GM21390 (cell line): ENCODE results near the gene FAM184B.
"Not testable (repeated sequence)": the region's sequence is repeated elsewhere in the genome, so short reads cannot be mapped to it uniquely, and the experiment has no call there.

Experiments used
- ATAC-seq: cut with Tn5 transposase; IDR thresholded peaks from one replicate; pipeline ENCODE4 v1.9.1; 2021; ENCODE audit not compliant: unreplicated experiment

The FAM184B gene

DNA sequence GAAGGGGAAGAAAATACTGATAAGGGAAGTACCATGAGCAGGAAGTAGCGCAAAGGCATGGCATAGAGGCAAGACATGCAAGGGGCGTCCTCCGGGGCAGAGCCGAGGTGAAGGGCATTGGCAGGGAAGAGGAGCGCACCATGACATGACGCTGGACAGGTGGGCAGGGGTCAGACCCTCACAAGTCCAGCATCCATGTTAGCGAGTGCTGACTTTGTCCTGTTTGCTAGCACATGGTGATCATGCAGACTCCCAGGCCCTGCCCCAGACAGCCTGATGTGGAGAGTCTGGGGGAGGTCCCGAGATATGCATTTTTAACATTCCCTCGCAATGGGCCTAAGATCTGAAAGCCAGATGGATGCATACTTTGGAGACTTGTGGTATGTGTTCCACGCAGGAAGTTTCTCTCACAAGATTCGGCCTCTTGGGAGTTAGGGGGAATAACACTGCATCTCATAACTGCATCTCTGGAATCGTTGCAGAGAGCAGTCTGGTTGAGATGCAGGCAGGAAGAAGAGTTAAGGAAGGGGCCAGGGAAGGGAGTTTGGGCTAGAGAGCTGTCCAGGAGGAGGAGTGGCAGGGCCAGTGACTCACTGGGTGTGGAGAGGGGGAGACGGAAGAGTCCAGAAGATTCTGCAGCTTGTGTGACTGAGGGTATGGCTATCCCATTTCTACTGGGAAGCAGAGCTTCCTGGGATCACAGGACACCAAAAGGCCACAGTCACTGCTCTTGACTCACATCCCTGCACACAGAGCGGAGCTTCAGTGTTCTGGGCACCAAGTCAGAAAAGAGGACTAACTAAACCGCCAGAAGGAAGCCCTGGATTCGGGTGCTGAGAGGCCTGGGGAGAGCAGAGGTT, 59.7 kb downstream of the FAM184B start:
- no peak for ATAC-seq

DNA sequence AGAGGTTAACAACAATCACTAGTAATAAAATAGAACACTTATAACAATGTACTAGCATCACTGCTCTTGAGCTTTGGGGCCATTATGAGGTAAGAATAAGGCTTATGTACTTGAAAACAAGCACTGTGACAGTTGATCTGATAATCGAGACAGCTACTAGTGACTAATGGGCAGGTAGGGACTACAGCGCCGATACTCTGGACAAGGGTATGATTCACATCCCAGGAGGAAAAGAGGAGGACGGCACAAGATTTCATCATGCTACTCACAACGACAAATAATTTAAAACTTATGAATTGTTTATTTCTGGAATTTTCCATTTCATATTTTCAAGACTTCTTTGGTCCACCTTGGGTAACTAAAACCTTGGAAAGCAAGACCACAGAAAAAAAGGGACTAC, 62.3 kb downstream of the FAM184B start:
- ATAC-seq: no peak

DNA sequence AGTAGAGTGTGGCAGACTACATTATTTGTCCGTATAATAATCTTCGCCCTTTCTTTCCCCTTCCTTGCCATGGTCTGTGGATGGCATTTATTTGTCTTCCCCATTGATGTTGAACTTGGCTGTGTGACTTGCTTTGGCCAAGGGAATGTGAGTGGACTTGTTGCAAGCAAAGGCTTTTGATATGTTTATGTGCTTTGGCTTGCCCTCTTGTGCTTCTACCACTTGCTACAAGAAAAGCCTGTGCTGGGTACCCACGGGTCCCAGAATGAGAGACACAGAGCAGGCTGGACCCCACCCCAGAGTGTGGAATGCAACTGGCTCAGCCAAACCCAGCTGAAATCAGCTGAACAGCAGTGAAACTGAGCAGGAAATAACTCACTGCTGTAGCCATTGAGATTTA, 63.0 kb downstream of the FAM184B start:
- ATAC-seq: no peak

DNA sequence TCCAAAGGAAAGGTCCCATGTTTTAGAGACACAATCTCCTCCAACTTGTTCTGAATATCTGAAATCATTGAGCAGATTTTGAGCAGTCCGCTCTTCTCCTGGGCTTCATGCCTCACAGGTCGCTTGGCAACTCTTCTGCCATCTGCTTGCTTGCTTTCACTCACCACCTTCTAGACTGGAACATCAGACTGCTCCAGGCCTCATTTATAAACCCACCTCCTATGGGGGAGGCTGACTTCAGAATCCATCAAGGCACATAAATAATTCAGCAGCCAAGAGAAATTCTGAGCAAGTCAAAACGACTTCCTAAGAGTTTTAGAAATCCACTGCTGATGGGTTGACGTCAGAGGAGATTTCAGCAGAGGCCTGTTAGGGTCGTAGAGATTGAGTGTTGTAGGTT, 64.1 kb downstream of the FAM184B start:
- no peak for ATAC-seq

DNA sequence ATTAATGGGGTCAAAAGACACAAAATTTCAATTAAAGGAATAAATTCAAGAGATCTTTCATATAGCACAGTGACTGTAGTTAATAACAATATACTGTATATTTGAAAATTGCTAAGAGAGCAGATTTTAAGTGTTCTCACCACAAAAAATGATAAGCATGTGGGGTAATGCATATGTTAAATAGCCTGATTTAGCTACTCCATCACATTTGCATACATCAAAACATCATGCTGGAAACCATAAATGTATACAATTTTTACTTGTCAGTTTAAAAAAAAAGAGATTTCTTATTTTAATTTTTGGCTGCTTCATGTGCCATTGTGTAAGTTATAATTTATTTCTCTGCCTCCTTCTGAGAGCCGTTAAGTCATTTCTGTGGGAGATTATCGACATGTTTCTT, 65.9 kb downstream of the FAM184B start:
- no peak for ATAC-seq

DNA sequence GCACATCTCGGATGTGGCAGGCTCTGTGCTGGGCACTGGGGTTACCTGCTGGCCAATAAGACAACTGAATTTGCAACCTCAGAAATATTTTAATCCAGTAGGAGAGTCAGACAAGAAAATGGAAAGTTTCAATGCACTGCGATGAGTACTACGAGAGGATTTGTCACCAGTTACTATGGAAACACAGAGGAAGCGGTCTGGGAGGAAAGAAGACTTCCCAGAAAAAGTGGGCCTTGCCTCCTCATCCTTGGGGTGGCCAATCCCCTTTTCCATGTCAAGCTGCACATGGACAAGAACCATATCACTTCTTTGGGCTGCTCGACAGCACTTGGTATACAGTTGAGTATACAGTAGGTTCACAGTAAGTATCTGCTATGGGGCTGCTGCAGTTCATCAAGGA, 67.6 kb downstream of the FAM184B start:
- ATAC-seq: no peak

DNA sequence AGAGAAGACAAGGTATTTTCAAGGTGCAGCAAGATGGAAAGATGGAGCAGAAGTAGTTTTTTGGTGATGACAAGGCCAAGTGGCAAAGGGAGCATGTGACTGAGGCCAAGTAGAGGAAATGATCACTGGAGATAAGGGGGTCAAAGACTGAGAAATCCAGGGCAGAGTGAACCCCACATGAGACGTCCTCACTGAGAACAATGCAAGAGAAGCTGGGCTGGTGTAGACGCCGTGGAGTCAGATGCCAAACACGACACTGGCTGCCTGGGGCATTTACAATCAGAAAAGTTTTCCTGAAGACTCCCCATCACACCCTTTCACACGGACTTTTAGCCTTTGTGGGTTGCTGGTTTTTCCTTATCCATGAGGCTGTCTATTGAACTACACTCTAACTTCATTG, 69.3 kb downstream of the FAM184B start:
- no peak for ATAC-seq

DNA sequence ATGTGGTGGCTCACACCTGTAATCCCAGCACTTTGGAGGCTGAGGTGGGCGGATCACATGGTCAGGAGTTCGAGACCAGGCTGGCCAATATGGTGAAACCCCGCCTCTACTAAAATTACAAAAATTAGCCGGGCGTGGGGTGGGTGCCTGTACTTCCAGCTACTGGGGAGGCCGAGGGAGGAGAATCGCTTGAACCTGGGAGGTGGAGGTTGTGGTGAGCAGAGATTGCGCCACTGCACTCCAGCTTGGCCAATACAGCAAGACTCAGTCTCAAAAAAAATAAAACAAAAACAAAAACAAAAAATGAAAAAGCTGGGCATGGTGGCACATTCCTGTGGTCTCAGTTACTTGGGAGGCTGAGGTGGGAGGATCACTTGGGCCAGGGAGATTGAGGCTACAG, 70.2 kb downstream of the FAM184B start:
- not testable (repeated sequence) for ATAC-seq

DNA sequence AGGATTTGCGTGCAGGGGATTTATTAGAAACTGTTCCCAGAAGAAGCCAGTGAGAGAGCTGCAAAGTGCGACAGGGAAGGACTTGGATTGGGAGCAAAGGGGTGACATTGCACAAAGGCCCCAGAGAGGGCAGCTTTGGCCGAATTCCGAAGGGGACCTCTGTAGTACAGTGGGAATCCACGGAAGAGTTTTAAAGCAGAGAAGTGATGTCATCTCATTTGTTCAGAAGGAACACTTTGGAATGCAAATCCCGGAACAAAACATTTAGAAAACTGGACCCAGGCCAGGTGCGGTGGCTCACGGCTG, 71.7 kb downstream of the FAM184B start:
- no peak for ATAC-seq

DNA sequence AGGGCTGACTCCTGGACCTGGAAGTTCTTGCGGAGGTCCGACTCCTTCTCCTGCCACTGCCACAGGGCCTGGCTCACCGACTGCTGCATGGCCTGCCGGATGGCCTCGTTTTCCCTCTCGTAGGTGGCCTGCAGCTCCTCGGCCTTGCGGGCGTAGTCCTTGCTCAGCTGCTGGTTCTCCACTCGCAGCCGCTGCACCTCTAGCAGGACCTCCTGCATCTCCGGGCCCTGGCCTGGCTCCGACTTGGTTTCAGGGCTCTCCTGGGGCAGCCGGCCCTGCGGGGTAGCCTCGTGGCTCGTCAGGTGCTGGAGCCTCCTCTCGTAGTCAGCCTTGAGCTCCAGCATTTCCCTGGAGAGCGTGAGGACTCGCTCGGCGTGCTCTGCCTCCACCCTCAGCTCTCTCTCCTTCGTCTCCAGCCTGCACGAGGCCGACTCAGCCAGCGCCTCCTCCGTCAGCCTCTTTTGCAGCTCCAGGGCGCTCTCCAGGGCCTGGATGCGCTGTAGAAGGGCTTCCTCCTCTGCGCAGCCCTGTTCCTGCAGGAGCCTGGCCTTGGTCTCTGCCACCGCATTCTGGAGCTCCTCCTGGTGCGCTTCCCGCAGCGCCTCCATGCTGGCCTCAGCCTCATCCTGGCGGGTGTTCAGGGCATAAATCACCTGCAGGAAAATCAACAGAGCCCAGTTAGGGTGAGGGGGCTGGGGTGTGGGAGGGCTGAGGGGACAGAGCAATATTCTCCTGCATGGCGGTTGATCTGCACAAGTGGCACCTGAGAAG, 72.2 kb downstream of the FAM184B start:
- no peak for ATAC-seq

DNA sequence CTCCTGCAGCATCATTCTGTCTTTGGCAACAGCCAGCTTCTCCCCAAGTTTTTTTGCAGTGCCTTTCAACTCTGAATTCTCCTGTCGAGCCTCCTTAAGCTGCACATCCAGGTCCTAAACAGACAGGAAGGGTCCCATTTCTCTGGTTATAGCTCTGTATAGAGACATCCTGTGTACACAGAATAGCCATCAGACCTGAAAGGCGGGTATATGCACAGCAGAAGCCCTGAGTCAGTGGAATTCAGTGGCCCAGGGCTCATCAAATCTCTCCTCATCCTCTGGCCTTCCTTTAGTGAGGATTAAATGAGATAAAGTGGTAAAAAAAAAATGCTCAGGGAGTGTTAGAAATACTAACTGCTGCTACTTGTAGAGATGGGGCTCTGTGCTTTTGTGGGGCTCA, 73.8 kb downstream of the FAM184B start:
- ATAC-seq: no peak

DNA sequence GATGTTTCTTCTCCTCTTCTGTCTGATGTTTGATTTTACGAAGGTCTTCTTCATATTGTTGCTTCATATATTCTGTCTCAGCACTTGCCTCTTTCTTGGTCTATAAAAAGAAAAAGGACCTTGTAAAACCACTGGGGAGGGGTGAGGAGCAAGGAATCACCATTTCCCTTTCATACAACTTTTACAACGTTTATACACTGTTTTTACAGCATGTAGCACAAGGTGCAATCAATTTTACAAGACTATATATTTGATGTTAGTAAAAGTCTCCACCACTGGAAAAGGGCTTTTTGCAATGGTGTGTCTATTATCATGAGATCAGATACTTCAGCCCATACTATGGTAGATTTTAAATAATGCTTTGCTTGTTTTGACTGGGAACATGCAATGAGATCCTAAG, 76.3 kb downstream of the FAM184B start:
- ATAC-seq: no peak

DNA sequence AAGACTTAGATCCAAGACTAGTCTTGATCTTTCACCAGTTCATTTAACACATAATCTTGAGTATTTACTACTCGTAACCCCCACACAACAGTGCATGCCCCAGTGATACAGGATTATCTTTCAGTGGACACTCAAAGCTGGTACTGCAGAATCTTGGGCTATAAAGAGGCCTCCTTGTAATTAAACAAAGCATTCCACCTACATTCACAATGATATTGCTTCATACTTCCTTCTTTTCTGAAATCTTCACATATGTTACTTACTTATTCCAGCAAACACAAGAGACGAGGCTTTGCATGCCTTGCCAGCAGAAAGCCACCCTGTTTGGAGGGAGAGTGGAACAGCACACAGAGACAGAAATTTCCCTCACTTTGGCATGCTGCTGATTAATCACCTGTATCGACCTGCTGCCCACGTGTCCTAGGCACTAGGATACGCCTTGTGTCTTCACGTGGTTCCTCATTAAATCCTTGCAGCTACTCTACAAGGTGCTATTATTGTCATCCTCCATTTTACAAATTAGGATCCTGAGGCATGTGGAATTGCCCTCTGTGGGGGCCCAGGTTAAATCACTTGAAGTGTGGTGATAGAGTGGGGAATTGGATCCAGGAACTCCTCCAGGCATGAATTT, 77.3 kb downstream of the FAM184B start:
- ATAC-seq: no peak

DNA sequence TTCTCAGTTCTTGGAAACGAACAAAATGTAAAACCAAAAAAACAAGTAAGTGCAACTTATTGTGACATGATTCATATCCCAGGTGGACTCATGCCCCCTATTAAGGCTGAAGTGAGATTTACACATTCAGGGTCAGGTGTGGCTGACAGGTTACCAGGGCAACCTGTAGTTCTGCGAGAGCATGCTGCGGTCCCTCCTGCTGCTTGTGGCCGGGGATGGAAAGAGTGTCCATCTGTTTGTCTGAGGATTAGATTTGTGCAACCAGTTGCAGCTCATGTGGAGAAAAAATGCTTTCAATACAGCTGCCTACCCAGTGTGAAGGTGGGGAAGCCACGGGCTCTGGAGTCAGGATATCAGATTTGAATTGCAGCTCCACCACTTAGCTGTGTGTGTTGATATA, 78.8 kb downstream of the FAM184B start:
- no peak for ATAC-seq

DNA sequence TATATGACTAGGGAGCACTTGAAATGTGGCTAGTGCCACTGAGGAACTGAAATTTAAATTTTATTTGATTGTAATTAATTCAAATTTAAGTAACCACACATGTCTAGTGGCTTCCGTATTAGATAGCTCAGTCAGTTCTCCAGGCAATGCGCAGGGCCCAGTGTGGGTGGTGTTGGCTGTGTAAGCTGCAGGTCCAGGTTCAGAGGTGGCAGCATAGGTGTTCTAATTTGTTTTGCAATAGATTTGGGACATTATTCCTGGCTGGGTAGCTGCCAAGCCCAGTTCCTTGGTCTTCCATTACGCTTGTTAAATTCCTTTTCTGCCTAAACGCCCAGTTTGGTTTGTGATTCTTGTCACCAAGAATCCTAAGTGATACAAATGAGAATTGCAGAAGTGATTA, 79.5 kb downstream of the FAM184B start:
- no peak for ATAC-seq

DNA sequence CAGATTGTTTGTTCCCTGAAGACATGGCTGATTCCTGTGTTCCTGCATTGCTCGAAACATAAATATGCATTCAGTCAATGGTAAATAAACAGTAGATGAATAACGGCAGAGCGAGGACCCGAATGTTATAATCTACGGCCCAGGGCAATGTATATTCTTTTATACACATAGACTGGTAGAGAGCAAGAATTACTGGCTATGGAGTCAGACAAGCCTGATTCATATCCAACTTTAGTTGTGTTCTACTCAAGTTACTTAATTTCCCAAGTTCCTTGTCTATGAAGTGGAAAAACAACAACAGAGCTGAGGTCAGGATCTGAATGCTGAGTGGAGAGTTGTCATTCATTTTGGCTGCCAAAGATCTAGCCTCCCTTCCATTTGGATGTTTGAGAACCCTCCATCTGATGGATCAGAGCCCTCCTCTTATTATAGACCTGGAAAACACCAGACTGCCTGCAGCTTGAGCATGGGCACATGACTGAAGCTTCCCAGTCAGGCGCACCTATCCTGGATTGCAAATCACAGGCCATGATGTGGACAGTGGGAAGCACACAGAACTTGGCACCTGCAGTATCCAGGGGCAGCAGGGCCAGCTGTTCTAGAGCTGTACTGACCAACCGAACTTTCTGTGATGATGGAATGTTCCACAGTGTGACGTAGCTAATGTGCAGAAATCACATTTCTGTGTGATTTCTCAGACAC, 80.1 kb downstream of the FAM184B start:
- no peak for ATAC-seq

DNA sequence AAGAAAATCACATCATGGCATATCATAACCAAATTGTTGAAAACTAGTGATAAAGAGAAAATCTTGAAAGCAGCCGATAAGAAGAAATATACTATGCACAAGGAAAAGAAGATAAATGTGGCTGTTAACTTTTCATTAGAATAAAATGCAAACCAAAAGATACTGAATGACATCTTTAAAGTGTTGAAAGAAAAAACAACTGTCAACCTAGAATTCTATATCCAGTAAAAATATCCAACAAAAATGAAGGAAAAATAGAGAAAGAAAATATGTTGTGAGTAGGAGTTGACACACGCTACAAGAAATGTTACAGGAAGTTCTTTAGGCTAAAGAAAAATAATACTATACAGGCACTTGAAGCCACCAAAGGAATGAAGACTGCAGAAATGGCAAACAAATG, 82.0 kb downstream of the FAM184B start:
- no peak for ATAC-seq

DNA sequence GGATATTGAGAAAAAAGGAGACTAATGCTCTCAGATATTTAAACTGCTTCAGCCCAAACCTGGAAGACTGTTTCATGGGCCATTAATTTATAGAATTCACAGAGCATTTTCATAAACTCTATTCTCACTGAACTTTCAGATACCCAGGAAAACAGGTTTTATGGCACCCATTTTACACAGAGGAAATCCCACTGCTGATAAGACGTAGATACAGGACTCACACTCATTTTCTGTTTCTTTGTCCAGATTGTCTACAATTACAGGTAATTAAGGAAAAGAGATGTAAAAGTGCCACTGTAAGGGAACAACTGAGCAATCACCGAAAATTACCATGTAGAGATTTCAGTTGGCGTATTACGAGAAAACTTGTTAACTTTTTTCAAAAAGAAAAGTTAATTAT, 83.3 kb downstream of the FAM184B start:
- ATAC-seq: no peak

DNA sequence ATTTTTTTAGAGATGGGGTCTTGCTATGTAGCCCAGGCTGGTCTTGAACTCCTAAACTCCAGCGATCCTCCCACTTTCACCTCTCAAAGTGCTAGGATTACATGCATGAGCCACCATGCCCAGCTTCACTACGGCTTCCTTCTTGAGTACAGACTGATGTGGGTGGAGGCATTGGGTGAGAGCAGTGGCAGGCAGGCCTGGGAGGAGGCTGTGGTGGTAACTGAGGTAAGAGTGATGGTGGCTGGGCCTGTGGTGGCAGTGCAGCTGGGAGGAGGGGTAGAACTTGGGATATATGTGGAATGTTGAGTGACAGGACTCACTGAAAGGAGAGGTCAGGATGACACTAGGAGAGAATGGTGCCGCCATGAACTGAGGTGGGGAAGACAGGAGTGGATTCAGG, 86.1 kb downstream of the FAM184B start:
- no peak for ATAC-seq

DNA sequence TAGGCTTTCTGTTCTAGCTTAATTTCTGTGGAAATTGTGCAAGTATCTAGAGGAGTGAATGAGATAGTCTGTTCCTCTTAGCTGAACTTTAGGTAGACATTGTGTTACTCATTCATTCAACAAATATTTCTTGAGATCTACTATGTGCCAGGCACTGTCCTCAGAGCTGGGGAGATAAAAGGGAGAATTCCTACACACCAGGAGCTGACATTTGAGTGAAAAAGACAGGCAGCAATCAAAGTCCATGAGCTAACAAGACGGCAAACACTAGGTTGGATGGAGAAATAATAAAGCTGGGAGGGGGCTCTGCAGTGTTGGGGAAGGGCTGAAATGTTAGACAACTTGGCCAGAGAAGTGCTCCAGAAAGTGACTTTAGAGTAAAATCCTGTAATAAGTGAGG, 86.9 kb downstream of the FAM184B start:
- no peak for ATAC-seq

DNA sequence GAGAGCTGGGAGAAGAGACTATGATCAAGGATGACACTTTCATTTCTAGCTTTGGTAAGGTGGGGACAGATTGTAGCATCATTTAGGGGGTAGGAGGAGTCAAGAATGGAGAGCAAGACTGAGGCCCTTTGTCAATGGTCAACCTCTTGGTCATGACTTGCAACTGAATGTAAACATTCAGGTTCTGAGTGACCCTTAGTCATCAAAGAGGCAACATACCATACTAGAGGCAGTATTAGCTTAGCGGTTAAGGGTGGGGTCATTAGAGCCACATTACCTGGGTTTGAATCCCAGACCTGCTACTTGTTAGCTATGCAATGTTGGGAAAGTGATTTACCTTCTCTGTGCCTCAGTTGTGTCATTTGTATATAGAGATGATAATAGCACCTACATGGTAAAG, 90.5 kb downstream of the FAM184B start:
- ATAC-seq: no peak

DNA sequence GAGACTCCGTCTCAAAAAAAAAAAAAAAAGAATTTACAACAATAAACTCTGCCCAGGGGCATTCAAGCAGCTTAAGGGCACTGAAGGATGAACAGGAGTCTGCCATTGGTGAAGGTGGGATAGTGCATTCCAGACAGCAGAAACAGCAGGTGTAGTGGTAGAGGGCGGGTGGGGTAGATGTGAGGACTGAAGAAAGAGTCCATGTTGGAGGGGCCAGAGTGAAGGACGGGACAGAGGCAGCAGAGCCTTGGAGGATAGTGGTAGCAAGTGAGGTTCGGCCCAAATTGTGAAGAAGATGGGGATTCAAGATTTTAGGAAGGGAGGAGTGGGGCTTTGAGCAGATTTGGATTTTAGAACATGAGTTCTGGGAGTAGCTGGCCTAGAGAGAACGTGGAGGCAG, 91.3 kb downstream of the FAM184B start:
- ATAC-seq: no peak
